ENCODE data around the gene MANSC1.
A peak's percentile ranks its signal among the peaks of the same experiment; 100 is the strongest.
"Not testable (repeated sequence)": the region's sequence is repeated elsewhere in the genome, so short reads cannot be mapped to it uniquely, and the experiment has no call there.

Gene MANSC1

DNA sequence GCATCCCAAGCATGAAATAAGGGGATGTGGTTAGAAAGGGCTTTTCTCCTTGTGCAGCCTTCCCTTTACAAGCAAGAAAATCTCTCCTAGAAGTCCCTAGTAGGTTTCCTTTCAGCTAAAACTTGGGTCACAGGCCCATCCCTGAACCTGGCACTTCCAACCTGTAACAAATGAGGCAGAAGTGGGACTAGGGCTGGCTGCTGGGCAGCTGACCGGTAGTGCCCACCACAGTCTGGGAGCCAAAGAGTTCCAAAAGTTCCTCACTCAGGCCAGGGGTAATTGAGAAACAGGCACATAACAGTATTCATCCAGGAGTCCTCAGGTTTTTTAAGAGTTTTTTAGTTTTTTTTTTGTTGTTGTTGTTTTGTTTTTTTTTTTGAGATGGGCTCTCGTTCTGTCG, 23.8 kb downstream of the MANSC1 start:
- DNase-seq (ENCODE audit: low read depth), result no peak

DNA sequence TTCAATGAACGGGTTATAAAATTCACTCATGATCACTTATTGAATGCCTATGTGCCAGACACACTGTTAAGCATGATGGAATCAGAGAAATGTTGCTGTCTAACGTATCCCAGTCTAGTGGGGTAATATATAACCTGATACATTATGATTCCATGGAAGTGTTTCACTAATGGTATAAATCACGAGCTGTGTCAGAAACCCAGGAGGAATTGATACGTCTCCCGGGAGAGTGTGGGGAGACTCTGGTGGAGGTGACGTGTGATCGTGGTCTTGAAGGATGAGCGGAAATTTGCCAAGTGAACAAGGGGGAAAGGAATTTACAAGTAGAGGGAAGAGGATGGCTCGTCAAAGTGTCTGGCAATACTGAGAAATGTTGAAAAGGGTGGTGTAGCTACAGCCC, 26.5 kb downstream of the MANSC1 start:
- peak; percentile 75 for DNase-seq (ENCODE audit: low read depth)

DNA sequence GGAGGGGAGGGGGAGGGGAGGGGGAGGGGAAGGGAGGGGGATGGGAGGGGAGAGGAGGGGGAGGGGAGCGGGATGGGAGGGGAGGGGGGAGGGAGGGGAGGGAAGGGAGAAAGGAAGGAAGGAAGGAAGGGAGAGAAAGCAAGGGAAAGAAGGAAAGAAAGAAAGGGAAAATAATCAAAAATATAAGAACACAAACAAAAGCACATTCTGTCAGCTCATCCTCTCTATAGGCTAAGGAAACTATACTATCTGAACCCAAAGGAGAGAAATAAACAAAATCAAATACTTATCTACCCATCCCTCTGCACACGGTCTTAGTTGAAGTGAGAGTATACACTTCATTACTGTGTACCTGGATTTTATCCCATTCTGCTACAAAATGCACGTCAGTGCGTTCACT, 26.9 kb downstream of the MANSC1 start:
- no peak for DNase-seq (ENCODE audit: low read depth)

DNA sequence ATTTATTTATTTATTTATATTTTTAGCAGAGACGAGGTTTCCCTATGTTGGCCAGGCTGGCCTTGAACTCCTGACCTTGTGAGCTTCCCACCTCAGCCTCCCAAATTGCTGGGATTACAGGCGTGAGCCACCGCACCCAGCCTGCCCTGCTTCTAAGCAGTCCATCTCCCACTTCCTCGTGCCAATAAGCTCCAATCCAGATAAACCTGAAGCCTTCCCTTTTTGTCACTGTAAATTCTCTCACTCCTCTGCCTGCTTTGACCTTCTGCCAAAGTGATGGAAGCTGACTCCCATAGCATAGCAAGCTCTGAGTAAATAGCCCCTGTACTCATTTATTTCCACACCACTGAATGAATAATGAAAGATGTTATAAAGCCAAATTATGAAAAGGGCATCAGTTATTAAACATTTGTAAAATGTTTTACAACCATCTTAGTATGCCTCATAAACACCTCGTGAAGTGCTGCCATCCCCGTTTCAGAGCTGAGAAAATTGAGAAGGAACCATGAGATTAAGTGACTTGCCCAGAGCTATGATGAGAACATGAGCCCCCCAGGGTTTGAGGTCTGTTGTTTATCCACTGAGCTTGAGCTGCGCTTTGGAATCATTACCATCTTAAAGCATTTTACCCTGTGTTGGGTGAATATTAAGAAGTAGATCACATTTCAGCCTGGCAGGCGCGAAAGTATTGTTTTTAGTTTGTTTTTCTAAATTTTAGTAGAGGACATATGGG, 30.4 kb downstream of the MANSC1 start:
- peak; percentile 47 for DNase-seq (ENCODE audit: low read depth)

DNA sequence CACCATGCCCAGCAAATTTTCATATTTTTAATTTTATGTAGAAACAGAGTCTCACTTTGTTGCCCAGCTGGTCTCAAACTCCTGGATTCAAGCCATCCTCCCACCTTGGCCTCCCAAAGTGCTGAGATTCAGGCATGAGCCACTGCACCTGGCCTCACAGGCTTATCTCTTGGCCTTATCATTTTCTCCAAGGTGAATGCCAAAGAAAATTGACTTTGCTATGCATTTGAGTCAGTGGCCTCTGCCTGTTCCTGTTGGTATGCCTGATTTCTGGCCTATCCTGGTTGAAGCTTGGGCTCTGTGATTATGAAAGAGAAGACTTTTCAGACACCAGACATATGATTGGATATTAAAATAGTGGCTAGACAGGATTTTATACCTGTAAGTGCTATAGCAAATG, 34.2 kb downstream of the MANSC1 start:
- no peak for DNase-seq (ENCODE audit: low read depth)

DNA sequence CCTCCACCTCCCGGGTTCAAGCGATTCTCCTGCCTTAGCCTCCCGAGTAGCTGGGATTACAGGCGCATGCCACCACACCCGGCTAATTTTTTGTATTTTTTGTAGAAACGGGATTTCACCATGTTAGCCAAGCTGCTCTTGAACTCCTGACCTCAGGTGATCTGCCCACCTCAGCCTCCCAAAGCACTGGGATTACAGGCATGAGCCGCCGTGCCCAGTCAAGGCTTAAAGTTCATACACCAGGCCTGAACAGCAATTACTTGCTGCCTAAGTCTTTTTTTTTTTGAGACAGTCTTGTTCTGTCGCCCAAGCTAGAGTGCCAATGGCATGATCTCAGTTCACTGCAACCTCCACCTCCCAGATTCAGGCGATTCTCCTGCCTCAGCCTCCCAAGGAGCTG, 39.3 kb downstream of the MANSC1 start:
- not testable (repeated sequence) for DNase-seq (ENCODE audit: low read depth)

DNA sequence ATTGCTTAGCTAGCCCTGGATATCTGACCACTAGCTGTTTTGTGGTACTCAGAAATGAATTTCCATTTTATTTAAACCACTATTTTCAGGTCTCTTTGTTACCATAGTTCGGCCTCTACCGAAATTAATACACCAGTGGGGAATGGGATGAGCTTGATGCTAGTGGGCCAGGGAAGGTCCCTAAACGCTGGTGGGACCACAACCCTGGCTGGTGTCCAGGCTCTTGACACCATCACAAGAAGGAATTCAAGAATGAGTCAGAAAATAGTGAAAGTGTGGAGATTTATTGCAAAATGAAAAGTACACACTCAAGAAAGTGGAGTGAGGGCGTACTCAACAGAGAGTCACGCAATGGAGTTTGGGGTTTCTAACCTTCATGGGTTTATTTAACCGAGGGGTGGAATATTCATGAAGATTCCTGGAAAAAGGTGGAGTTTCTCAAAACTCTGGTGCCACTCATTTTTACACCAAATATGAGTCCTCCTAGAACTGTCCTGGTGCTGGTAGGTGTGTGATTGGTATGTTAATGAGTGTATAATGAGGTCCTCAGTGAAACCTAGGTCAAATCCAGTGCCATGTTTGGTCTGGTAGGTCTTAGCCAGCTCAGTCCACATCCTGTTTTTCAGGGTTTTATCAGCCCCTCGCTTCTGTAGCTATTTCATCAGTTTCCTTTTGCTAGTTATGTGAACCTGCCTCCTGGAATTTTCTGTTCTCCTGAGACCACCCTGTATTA, 44.3 kb downstream of the MANSC1 start:
- no peak for DNase-seq (ENCODE audit: low read depth)

DNA sequence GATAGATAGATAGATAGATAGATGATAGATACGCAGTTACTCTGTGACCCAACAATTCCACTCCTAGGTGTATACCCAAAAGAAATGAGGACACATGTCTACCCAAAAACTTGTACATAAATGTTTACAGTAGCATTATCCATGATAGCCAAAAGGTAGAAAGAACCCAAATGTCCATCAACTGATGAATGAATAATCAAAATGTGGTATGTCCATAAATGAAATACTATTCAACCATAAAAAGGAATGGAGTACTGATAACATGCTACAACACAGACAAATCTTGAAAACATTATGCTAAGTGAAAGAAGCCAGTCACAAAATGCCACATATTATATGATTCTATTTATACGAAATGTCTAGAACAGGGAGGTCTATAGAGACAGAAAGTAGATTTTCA, 47.1 kb downstream of the MANSC1 start:
- DNase-seq (ENCODE audit: low read depth), result no peak

DNA sequence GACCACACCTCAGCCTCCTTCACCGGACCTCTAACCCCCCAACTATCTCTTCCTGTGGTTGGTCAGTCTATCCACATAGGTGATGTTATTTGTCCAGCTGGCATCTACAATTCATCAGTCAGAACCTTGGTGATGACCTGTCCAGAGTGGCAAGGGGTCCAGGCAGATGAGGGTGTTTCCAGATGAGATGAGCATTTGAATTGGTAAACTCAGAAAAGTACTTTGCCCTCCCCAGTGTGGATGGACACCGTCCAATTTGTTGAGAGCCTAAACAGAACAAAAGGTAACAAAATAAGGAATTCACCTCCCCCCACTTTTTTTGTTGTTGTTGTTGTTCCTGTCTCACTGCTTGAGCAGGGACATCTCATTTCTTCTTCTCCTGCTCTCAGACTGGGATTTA, 48.9 kb downstream of the MANSC1 start:
- no peak for DNase-seq (ENCODE audit: low read depth)

DNA sequence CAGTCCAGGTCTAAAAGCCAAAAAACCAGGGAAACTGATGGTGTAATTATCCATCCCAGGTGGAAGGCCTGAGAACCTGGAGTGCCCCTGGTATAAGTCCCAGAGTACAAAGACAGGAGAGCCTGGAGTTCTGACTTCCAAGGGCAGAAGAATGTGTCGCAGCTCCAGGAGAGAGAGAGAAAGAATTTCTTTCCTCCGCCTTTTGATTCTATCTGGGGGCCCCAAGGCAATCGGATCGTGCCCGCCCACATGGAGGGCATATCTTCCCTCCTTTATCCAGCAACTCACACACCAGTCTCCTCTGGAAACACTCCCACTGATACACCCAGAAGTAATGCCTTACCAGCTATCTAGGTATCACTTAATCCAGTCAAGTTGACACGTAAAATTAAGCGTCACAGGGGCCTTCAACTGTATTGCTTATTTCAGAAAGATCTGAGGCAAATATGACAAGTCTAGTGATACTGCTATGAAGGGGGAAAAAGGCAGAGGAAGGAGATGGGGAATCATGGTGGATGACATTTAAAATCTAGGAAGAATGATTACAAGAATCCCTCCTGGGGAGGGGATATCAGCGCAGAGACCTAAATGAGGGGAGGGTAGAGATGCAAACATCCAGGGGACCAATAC, 52.7 kb downstream of the MANSC1 start:
- no peak for DNase-seq (ENCODE audit: low read depth)

DNA sequence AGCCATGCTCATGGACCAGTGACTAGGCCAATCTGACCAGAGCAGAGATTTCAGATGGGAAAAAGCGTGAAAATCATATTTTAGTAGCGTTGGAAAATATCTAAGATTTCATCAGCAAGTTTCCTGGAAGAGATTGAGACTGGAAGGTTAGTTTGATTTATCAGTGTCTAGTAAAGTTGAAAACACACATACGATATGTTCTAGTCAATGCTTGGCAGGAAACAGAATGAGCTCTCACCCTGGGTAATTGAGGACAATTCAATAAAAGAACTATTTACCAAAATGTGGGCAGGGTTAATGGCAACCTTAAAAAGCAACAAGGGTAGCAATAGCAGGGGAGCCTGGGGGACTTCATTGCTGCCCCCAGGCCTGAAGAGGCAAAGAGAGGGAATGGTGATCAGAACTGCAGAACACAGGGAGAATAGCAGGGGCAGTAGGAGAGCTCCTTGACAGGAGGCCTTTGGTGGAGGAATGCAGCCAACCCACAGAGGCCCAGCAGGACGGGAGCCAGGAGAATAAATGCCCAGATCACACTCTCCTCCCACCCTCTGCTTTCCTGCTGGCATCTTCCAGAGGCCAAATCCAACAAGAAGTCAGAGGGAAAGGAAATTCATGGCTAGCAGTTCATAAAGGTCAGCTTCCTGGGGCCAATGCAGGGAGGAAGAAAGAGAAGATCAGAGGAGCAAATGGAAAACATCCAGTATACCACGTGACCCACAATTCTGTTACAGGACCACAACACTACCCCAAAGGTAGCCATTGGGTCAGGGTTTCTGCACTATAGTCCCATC, 55.6 kb downstream of the MANSC1 start:
- DNase-seq (ENCODE audit: low read depth), result peak; percentile 37

DNA sequence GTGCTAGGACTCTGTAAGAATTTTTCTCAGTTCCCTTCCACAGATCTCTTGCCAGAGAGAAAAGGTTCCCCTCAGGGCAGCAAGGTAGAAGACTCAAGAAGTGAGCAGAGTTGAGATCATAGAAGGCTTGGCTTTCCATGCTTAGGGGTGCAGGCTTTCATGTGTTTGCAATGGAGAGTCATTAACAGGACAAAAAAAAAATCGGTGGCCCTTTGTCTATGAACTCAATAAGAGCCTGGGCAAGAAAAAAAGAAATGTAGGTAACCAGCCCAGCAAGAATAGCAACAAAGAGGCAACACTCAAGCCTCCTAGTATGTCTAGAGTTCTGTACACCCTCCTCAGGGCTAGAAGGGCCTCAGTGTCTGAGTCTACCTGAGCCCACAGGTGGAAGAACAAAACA, 59.8 kb downstream of the MANSC1 start:
- no peak for DNase-seq (ENCODE audit: low read depth)

DNA sequence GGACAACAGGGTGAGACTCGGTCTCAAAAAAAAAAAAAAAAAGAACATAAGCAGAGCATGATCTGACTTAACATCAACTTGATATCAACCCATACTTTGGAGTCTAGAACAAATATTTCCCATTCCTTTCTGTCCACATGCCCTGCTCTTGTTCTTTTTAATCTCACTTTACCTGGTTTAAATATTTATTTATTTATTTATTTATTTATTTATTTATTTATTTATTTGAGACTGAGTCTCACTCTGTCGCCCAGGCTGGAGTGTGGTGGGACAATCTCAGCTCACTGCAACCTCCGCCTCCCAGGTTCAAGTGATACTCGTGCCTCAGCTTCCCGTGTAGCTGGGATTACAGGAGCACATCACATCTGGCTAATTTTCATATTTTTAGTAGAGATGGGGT, 63.6 kb downstream of the MANSC1 start:
- no peak for DNase-seq (ENCODE audit: low read depth)

DNA sequence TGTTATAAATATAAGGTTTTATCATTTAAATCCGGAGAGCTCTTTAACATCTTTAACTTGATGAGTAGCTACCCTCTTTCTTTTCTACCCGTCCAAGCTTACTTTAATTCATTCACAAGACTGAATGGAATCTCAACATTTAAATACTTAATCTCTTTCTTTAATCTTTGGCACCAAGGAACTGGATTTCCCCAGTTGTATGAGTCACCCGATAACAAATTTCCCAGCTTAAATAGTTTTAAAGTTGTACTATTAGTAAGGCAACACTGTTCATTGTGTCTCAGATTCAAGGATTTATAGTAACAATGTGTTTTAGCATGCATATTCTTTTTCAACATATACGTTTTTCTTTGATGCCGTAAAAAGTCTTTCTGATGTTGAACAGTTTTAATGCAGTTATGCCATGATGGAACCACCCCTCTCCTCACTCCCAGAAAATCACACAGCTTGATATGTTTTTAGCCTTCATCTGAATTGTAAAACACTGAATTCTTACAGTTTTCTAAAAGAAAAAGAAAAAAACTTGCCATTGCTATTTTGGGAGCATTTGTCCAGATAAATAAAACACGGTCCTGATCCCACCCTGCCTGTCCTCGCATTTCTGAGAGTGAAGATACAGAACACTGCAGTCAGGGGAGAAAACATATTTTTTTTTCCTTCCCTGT, 67.1 kb downstream of the MANSC1 start:
- peak; percentile 87 for DNase-seq (ENCODE audit: low read depth)

DNA sequence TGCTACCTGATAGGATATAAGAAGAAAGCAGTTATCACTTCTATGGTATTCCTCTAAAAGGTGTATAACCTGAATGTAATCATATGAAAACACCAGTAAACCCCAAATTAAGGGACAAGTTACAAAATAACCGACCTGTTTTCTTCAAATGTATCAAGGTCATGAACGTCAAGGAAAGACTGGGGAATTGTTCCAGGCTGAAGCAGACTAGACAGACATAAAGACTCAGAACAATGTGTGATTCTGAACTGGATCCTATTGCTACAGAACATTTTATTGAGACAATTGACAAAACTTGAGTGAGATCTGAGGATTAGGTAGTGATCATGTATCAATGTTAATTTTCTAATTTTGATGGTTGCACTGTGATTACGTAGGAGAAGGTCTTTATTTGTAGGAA, 67.8 kb downstream of the MANSC1 start:
- DNase-seq (ENCODE audit: low read depth), result no peak

DNA sequence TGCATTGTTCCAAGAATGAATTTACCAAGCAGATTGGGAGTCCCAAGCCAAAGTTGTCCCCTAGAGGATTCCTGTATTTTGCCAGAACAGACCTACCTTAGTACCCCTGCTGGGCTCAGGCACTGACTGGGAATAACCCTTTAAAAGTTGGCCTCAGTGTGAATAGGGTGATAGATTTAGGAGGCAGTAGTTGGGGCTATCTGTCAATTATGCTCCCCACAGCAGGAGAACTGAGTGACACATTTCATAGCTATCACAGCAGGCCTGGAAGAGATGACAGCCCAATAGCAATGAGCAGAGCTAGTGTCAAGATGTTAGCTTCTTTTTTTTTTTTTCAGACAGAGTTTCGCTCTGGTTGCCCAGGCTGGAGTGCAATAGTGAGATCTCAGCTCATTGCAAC, 68.9 kb downstream of the MANSC1 start:
- no peak for DNase-seq (ENCODE audit: low read depth)

DNA sequence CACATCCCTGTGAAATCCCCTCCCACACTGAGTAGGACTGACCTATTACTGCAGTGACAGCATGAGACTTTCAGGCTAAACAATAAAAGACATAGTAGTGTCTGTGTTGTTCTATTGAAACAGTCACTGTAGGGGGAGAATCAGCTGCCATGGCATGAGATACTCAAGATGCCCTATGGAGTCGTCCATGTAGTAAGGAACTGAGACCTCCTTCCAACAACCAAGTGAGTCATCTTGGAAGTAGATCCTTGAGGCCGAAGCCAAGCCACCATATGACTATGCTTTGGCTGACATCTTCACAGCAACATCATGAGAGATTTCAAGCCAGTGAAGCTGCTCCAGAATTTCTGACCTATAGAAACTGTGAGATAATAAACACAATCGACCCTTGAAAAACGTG, 71.1 kb downstream of the MANSC1 start:
- DNase-seq (ENCODE audit: low read depth), result peak; percentile 41
